Ovary (tissue), 3 donors: ENCODE measurements around the gene ZZZ3.

Source experiments
- CTCF ChIP-seq, 3 donors: fragments of 450-650 bp in 2 of 3; fragments of 200-600 bp in 1 of 3; IDR thresholded peaks; one replicate each; pipeline versions ENCODE4 v1.5.1 to v1.8.0; 2016 to 2022; ENCODE audit warnings: antibody characterized with exemption in 3 of 3, mild to moderate bottlenecking in 1 of 3
- POLR2A ChIP-seq: fragments of 450-650 bp; IDR thresholded peaks from one replicate; pipeline ENCODE4 v1.6.1; 2017; ENCODE audit warnings: antibody characterized with exemption, mild to moderate bottlenecking, moderate library complexity
- donor health status: DM: no; HTN: no; CAD: no.

GRCh38 chr1:77725706-77726105 lies 43.2 kb upstream of the ZZZ3 start:
- TF ChIP-seq POLR2A: no peak
- TF ChIP-seq CTCF (IDR thresholded peaks at IDR 0.05): no peak
